RWPE1 (cell line): Measurements from ENCODE around the gene AGBL5.

ENCODE experiments used
- CTCF ChIA-PET: fragments of 350-600 bp; sonication (Branson Sonifier 250); formaldehyde crosslinking; extraction: SDS; loops from one replicate; lab custom pipeline; 2021; lab: Yijun Ruan, JAX
- POLR2A ChIA-PET: fragments of 400-600 bp; formaldehyde crosslinking; extraction: SDS; loops from one replicate; lab custom pipeline; 2020; ENCODE audit warnings: antibody characterized with exemption; ENCODE audit not compliant: low non-redundant PET; lab: Yijun Ruan, JAX
- DNase-seq: peaks from one replicate; pipeline ENCODE4 v3.0.0; 2012; ENCODE audit warnings: low spot score
- H3K27ac ChIP-seq: fragments of 450-650 bp; 2 replicates; pipeline ENCODE4 v1.5.1; 2017
- TF ChIP-seq, protein P1 (sequence below): fragments of 450-650 bp; conservative IDR thresholded peaks from 2 replicates; pipeline ENCODE4 v1.5.1; 2017; ENCODE audit warnings: low read depth, mild to moderate bottlenecking

The AGBL5 gene

DNA sequence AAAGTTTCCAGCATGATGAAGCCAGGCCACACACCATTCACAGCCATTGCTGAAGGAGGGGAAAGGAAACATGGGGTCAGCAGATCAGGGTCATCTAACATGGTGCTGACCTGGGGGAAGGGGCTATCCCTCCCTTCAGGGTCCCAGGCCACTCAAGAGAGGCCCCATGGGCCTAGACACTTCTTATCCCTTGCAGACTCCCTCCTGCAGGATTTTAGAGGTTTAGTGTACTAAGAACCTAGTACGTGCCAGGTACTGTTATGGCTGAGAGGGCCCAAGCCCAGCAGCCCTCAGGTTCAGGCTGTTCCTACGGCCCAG, 43.9 kb downstream of the AGBL5 start:
- no peak for DNase-seq
- no peak overlapping the region for H3K27ac ChIP-seq
- TF ChIP-seq, protein P1, sequence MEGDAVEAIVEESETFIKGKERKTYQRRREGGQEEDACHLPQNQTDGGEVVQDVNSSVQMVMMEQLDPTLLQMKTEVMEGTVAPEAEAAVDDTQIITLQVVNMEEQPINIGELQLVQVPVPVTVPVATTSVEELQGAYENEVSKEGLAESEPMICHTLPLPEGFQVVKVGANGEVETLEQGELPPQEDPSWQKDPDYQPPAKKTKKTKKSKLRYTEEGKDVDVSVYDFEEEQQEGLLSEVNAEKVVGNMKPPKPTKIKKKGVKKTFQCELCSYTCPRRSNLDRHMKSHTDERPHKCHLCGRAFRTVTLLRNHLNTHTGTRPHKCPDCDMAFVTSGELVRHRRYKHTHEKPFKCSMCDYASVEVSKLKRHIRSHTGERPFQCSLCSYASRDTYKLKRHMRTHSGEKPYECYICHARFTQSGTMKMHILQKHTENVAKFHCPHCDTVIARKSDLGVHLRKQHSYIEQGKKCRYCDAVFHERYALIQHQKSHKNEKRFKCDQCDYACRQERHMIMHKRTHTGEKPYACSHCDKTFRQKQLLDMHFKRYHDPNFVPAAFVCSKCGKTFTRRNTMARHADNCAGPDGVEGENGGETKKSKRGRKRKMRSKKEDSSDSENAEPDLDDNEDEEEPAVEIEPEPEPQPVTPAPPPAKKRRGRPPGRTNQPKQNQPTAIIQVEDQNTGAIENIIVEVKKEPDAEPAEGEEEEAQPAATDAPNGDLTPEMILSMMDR: no peak
- CTCF ChIA-PET: interaction anchor here (0.6 to 1.1 kb wide), 2 partner anchors 9 to 184 kb away, joined by 3 read pairs; partner anchors contain the start of gene KHK
- POLR2A ChIA-PET: interaction anchor here (0.6 kb wide), 1 partner anchor 248 kb away, joined by 3 read pairs; no protein-coding TSS in a partner anchor

DNA sequence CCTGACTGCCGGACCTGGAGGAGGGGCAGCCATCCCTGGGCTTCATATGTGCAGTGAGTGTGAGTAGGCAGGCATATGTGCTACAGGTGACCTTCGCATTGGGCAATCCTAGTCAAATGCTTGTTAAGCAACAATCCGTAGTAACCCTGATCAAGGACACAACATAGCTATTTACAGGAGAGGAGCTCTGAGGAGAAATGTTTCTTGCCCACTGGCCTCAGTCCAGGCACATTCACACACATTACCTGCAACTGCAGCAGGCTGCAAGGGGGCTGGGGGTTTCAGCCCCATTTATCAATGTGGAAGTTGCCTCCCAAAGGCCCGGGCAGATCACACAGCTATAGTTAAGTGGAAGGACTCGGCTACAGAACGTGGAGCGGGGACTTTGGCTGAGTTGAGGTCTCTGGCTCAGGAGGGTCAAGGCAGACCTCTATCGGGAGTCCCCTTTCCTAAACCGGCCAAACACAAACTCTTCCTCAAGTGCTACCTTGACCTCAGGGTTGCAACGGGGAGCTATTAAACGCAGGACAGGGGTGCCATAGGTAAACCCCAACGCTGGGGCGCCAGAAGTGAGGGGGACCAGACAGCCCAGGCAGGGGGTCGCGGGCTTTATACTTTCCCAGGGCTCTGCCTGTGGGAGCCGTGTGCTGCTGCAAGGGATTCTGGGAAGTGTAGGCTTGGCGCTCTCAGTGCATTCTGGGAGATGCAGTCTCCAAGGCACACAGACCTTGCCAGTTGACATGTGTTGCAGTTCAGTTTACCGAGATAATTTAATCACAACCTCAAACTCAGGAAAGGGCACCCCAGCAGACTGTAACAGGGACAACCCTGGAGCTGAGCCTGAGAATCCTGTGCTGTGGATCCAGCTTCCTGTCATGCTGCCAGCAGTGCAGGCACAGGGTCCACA, 44.5 kb downstream of the AGBL5 start:
- no peak overlapping the region for H3K27ac ChIP-seq
- CTCF ChIA-PET: interaction anchor here (0.6 to 1.4 kb wide), 3 partner anchors 9 to 1170 kb away, joined by 3 to 4 read pairs (median 3); partner anchors contain the start of gene KHK
- TF ChIP-seq, protein P1: no peak
- peak; percentile 45 for DNase-seq
- POLR2A ChIA-PET: no interaction called here

DNA sequence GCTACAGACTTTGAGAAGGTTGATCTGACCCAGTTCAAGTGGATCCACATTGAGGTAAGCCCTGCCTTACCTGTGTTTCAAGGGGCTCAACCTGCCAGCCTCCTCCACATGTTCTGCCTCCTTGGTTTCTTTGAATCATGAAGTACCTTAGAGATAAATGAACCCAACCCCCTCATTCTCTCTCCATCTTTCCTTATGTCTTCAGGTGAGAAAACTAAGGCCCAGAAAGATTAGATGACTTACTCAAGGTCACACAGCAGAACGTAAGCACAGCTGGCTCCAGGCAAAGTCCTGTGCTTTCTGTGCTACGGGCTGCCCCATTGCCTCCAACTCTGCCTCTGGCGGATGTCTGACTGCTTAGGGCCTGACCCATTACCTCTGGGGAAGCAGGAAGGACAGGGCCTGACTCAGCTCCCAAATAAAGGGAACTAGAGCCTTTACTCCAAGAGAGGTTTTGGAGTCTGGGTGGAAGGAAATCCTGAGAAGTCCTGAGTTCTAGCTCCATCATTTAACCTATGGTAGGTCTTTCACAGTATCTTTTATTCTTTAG, 45.4 kb downstream of the AGBL5 start:
- no peak for DNase-seq
- TF ChIP-seq, protein P1: no peak
- CTCF ChIA-PET: interaction anchor here (0.6 to 1.4 kb wide), 3 partner anchors 24 to 183 kb away, joined by 3 to 4 read pairs (median 3); no protein-coding TSS in a partner anchor
- POLR2A ChIA-PET: no interaction called here
- H3K27ac ChIP-seq: no peak overlapping the region

DNA sequence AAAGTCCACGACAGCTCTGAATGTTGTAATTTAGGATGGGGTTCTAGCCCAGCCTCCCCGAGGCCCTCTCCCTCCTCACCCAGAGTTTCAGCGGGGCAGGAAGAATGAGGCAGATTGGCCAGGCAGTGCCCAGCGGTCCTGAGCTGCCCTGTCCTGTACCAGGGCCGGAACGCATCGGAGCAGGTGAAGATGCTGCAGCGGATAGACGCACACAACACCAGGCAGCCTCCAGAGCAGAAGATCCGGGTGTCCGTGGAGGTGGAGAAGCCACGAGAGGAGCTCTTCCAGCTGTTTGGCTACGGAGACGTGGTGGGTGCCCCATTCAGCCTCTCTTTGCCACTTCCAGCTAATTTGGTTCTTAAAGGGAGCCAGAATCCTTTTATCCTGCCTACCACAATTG, 45.9 kb downstream of the AGBL5 start:
- no peak overlapping the region for H3K27ac ChIP-seq
- ChIA-PET CTCF (interaction anchor here (0.6 to 0.7 kb wide), 2 partner anchors 25 to 183 kb away, joined by 3 read pairs; no protein-coding TSS in a partner anchor), POLR2A (no interaction called here)
- TF ChIP-seq, protein P1: no peak
- DNase-seq: no peak

DNA sequence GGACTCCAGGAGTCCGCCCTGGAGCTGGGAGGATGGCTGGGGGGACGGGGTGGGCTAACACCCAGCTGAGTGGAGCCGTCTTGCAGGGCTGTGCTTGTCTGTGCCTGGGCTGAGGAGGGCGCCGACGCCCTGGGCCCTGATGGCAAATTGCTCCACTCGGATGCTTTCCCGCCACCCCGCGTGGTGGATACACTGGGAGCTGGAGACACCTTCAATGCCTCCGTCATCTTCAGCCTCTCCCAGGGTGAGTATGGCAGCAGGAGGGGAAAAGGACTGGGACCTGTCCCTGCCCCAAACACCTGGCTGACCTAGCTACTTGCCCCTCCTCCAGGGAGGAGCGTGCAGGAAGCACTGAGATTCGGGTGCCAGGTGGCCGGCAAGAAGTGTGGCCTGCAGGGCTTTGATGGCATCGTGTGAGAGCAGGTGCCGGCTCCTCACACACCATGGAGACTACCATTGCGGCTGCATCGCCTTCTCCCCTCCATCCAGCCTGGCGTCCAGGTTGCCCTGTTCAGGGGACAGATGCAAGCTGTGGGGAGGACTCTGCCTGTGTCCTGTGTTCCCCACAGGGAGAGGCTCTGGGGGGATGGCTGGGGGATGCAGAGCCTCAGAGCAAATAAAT, 48.0 kb downstream of the AGBL5 start:
- ChIA-PET POLR2A (no interaction called here), CTCF (interaction anchor here (0.8 to 2.6 kb wide), 4 partner anchors 70 to 394 kb away, joined by 3 to 14 read pairs (median 10); no protein-coding TSS in a partner anchor)
- TF ChIP-seq, protein P1: no peak
- H3K27ac ChIP-seq: no peak overlapping the region
- no peak for DNase-seq

DNA sequence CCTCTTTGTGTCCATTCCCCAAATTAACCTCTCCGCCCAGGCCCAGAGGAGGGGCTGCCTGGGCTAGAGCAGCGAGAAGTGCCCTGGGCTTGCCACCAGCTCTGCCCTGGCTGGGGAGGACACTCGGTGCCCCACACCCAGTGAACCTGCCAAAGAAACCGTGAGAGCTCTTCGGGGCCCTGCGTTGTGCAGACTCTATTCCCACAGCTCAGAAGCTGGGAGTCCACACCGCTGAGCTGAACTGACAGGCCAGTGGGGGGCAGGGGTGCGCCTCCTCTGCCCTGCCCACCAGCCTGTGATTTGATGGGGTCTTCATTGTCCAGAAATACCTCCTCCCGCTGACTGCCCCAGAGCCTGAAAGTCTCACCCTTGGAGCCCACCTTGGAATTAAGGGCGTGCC, 48.6 kb downstream of the AGBL5 start:
- TF ChIP-seq, protein P1: no peak
- ChIA-PET POLR2A (interaction anchor here (0.5 kb wide), 1 partner anchor 31 kb away, joined by 3 read pairs; no protein-coding TSS in a partner anchor), CTCF (interaction anchor here (1.3 to 2.6 kb wide), 3 partner anchors 70 to 181 kb away, joined by 3 to 14 read pairs (median 13); no protein-coding TSS in a partner anchor)
- no peak overlapping the region for H3K27ac ChIP-seq
- DNase-seq: no peak
